ENCODE data around the gene MED17. TPM values are rescaled to one million over a fixed set of nuclear protein-coding genes. Genes with fewer than 3 reads are reported as not detected.

Gene MED17
- total and polyA plus RNA-seq, 10 of the 15 experiments (the other 5 are each of a cell fraction or from before 2014, with no cell fraction given), result 7.3 to 38.7 (median 28.3) TPM

GRCh38 chr11:93761910-93762309 is 22.2 kb upstream of the MED17 start:
- ATAC-seq, result no peak
- Histone ChIP-seq H2AFZ (ENCODE audit: control insufficient read depth, low read depth, low read length) (no peak overlapping the region), H3K4me3 (no peak overlapping the region), H3K27me3 (replicated peaks in 1 of 2; ENCODE audit: control insufficient read depth in 2 of 2, insufficient read depth in 2 of 2, low read length in 1 of 2) (no peaks in the 10 kb centered on the region), H3K36me3 (ENCODE audit: control insufficient read depth in 2 of 2, insufficient read depth in 2 of 2, low read length in 1 of 2) (peaks cover 5 to 6% of the 10 kb centered on the region in 2 experiments; a peak in 3 of 4 replicates), H3K9me3 (replicated peaks; ENCODE audit: control insufficient read depth, insufficient read depth, low read length) (peaks cover under 1% of the 10 kb centered on the region; the same call in 2 of the 3 replicates), H3K4me2 (ENCODE audit: control insufficient read depth, insufficient read depth) (no peak overlapping the region), H4K20me1 (ENCODE audit: control insufficient read depth, insufficient read depth) (no peaks in the 10 kb centered on the region), H3K79me2 (ENCODE audit: control insufficient read depth, insufficient read depth, low read length) (no peaks in the 10 kb centered on the region), H3K27ac (ENCODE audit: control insufficient read depth, insufficient read depth) (no peak overlapping the region), H3K4me1 (ENCODE audit: control insufficient read depth, insufficient read depth, low read length) (no peaks in the 10 kb centered on the region), H3K9ac (ENCODE audit: control insufficient read depth, insufficient read depth, low read length) (no peak overlapping the region)
- no peak for DNase-seq (ENCODE audit: low read depth, low spot score)
- POLR2A ChIA-PET, result interaction anchor here (0.5 kb wide), 1 partner anchor 22 kb away, joined by 4 read pairs; no protein-coding TSS in a partner anchor
- TF ChIP-seq NFIC (IDR thresholded peaks at IDR 0.05; ENCODE audit: low read depth, low read length), result no peak
- no peak for TF ChIP-seq EED (IDR thresholded peaks at IDR 0.05; ENCODE audit: low read depth)
- TF ChIP-seq BMI1 (IDR thresholded peaks at IDR 0.05; ENCODE audit: borderline replicate concordance), result no peak
- no peak for TF ChIP-seq GABPA (IDR thresholded peaks at IDR 0.05; ENCODE audit: low read depth)
- TF ChIP-seq CREM (IDR thresholded peaks at IDR 0.05; ENCODE audit: low read depth), result no peak
- no peak for TF ChIP-seq E2F8 (IDR thresholded peaks at IDR 0.05; ENCODE audit: low read depth, partially characterized antibody)
- no peak for TF ChIP-seq ZNF622 (IDR thresholded peaks at IDR 0.05)
- no peak for TF ChIP-seq HSF1 (IDR thresholded peaks at IDR 0.05; ENCODE audit: low read depth, low read length)
- no peak for TF ChIP-seq NR2C1 (IDR thresholded peaks at IDR 0.05)
- TF ChIP-seq GATAD2B (conservative IDR thresholded peaks at IDR 0.05; ENCODE audit: low read depth), result no peak
- TF ChIP-seq E2F4 (IDR thresholded peaks at IDR 0.05; ENCODE audit: low read depth, low read length), result no peak
- no peak for TF ChIP-seq HDGF (IDR thresholded peaks at IDR 0.05)
- TF ChIP-seq POLR2AphosphoS5 (IDR thresholded peaks at IDR 0.05; ENCODE audit: low read length), result no peak
- TF ChIP-seq ZBTB33 (IDR thresholded peaks at IDR 0.05), result no peak
- TF ChIP-seq IRF3 (IDR thresholded peaks at IDR 0.05), result no peak
- SMC1A ChIA-PET (ENCODE audit: uncharacterized antibody, unreplicated experiment), result interaction anchor here (1.8 kb wide), 1 partner anchor 10 kb away, joined by 3 read pairs; no protein-coding TSS in a partner anchor
- no TSS peak for BruUV-seq (replicated peaks)
- intact Hi-C loops (cut with micrococcal nuclease; ENCODE audit: unreplicated experiment) (no loop called here), in situ Hi-C loops (cut with MboI) (no loop called here)
- no peak for FAIRE-seq
- RAD21 ChIA-PET (ENCODE audit: unreplicated experiment), result no interaction called here
- WGBS (ENCODE audit: insufficient coverage, insufficient replicate concordance, low lambda C conversion rate, missing lambda C conversion rate), result 100% methylated on average over 1 of the region's 1 CpG
- CTCF ChIA-PET, result no interaction called here

Data from GM12878 (cell line).